GM12873 (cell line): Measurements from ENCODE around the gene CACNG7.

Source experiments
- CTCF ChIP-seq: IDR thresholded peaks from 2 replicates; pipeline ENCODE4 v1.5.1; 2012; ENCODE audit warnings: low read depth, mild to moderate bottlenecking, moderate library complexity, low read length, control low read depth; ENCODE audit not compliant: insufficient read depth; ENCODE audit errors: missing control alignments

Gene CACNG7

GRCh38 chr19:53892981-53893325 is 16.1 kb upstream of the CACNG7 start:
- no peak for TF ChIP-seq CTCF

DNA sequence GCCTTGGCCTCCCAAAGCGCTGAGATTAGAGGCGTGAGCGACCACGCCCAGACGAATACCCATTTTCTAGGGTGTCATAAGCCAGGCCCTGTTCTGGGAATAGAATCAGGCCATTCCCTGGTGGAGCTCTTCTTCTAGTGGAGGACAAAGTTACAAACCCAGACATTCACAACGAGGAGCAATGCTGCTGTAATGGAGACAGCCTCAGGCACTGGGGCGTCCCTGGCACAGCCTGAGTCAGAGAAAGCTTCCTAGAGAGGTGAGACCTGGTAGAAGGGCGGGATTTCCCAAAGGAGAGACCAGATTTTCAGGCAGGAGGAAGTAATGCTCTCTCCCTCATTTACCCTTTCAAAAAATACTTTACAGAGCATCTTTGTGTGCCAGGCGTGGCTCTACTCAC is 14.4 kb upstream of the CACNG7 start:
- no peak for TF ChIP-seq CTCF

- no peak for TF ChIP-seq CTCF
Observed at GRCh38 chr19:53896682-53897081, 12.4 kb upstream of the CACNG7 start.

- no peak for TF ChIP-seq CTCF
Observed at GRCh38 chr19:53897459-53897858, 11.6 kb upstream of the CACNG7 start.

- no peak for TF ChIP-seq CTCF
Observed at GRCh38 chr19:53898166-53898565, 10.9 kb upstream of the CACNG7 start.

DNA sequence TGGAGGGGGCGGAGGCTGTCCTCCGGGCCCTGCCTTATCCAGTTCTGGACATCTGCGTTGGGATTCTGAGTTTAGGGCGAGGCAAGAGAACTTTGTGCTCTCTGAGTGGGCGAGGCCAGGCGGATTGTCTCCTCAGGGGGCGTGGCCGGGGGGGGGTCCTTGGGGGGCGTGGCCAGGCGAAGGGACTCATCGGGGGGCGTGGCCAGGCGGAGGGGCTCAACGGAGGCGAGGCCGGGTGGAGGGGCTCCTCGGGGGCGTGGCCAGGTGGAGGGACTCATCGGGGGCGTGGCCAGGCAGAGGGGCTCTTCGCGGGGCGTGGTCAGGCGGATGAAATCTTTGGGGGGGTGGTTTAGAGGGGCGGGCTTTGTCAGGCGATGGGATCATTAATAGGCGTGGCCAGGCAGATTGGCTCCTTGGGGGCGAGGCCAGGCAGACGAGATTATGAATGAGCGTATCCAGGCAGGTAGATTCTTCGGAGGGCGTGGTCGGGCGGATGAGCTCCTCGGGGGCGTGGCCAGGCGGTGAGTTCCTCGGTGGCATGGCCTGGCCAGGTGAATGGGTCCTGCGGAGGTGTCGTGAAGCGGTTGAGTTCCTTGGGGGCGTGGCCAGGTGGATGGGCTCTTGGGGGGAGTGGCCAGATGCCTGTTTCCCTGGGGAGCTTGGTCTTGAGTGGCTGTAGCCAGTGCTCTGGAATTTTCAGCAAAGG is 10.3 kb upstream of the CACNG7 start:
- TF ChIP-seq CTCF = no peak

GRCh38 chr19:53900191-53900860 is 8.8 kb upstream of the CACNG7 start:
- no peak for TF ChIP-seq CTCF
